CD8-positive, alpha-beta memory T cell (primary cell): Measurements from ENCODE around the gene GJD3. TPM values are rescaled to one million over a fixed set of nuclear protein-coding genes. Genes with fewer than 3 reads are reported as not detected.
A peak's percentile ranks its signal among the peaks of the same experiment; 100 is the strongest.

Experiments
- CTCF ChIA-PET: fragments of 350-600 bp; sonication (Branson Sonifier 250); formaldehyde crosslinking; loops from one replicate; lab custom pipeline; 2021; ENCODE audit warnings: antibody characterized with exemption; lab: Charles Lee
- POLR2A ChIA-PET: fragments of 350-600 bp; sonication (Branson Sonifier 250); formaldehyde crosslinking; loops from one replicate; lab custom pipeline; 2021; ENCODE audit warnings: antibody characterized with exemption; lab: Charles Lee
- DNase-seq, 5 donors: peaks; one replicate each; pipeline versions ENCODE4 v3.0.0 to v3.0.0-alpha.2; 2020 to 2022; ENCODE audit warnings: mixed read lengths in 1 of 5
- H3K27ac ChIP-seq: one replicate; pipeline ENCODE4 v1.7.0; 2013; ENCODE audit warnings: low read depth, mild to moderate bottlenecking, low read length, moderate library complexity
- H3K27me3 ChIP-seq: 2 replicates; pipeline ENCODE4 v1.7.0; 2013; ENCODE audit warnings: low read length, mild to moderate bottlenecking; ENCODE audit not compliant: insufficient read depth, poor library complexity, severe bottlenecking
- H3K36me3 ChIP-seq: 2 replicates; pipeline ENCODE4 v1.7.0; 2013; ENCODE audit warnings: mild to moderate bottlenecking, low read length, moderate library complexity; ENCODE audit not compliant: insufficient read depth
- H3K4me1 ChIP-seq: 2 replicates; pipeline ENCODE4 v1.7.0; 2013; ENCODE audit warnings: mild to moderate bottlenecking, low read length, moderate library complexity; ENCODE audit not compliant: insufficient read depth
- H3K4me3 ChIP-seq: 2 replicates; pipeline ENCODE4 v1.7.0; 2013; ENCODE audit warnings: mild to moderate bottlenecking, low read length
- H3K9me3 ChIP-seq: 2 replicates; pipeline ENCODE4 v1.7.0; 2013; ENCODE audit warnings: mild to moderate bottlenecking, low read length
- H3K27ac Mint-ChIP-seq, 8 donors: one replicate each; pipeline ENCODE4 v1.8.0; 2020 to 2021; ENCODE audit warnings: mixed read lengths in 8 of 8, mild to moderate bottlenecking in 6 of 8, inconsistent platforms in 3 of 8, moderate library complexity in 3 of 8
- H3K27me3 Mint-ChIP-seq, 2 donors: one replicate each; pipeline ENCODE4 v1.8.0; 2020 to 2021; ENCODE audit warnings: mixed read lengths in 2 of 2, mild to moderate bottlenecking in 1 of 2, moderate library complexity in 1 of 2
- H3K36me3 Mint-ChIP-seq, 3 donors: one replicate each; pipeline ENCODE4 v1.8.0; 2020 to 2021; ENCODE audit warnings: mixed read lengths in 3 of 3, inconsistent platforms in 1 of 3, mild to moderate bottlenecking in 1 of 3
- H3K4me1 Mint-ChIP-seq, 3 donors: one replicate each; pipeline ENCODE4 v1.8.0; 2020 to 2021; ENCODE audit warnings: mixed read lengths in 3 of 3, inconsistent platforms in 1 of 3, mild to moderate bottlenecking in 1 of 3
- H3K4me3 Mint-ChIP-seq, 7 donors: one replicate each; pipeline ENCODE4 v1.8.0; 2020 to 2021; ENCODE audit warnings: mixed read lengths in 7 of 7, mild to moderate bottlenecking in 6 of 7, moderate library complexity in 4 of 7, inconsistent platforms in 2 of 7
- H3K9me3 Mint-ChIP-seq, 5 donors: one replicate each; pipeline ENCODE4 v1.8.0; 2020 to 2022; ENCODE audit warnings: mixed read lengths in 5 of 5, mild to moderate bottlenecking in 3 of 5, moderate library complexity in 2 of 5, inconsistent platforms in 1 of 5
- polyA plus RNA-seq: library from polyadenylated mRNA; unstranded; fragments of 300-500 nt; fragmentation: Illumina TruSeq; gene quantifications from one replicate; pipeline ENCODE4 v1.2.3, GENCODE V29; 2021
- total RNA-seq, 2 experiments: library from RNA; stranded (reverse); gene quantifications; one replicate each; pipeline ENCODE4 v1.2.3, GENCODE V29; 2021

GJD3 gene
- total and polyA plus RNA-seq, 3 experiments from 2014 or later = 0.24 to 0.40 TPM; not detected in 1

DNA sequence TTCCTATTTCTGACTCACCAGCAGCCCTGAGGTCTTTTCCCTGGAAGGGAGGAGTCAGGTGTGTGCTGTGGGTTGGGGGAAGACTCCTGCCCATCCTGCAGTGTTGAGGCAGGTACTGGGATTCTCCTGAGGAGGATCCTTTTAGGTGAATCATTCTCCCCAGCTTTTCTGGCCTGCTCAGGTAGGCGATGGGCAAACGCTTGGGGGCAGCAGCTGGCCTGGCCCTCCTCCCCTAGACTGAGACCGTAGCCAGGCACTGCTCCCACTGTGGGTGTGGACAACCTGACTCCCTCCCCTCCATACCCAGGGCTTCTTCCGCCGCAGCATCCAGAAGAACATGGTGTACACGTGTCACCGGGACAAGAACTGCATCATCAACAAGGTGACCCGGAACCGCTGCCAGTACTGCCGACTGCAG lies 15.1 kb downstream of the GJD3 start:
- H3K4me1 ChIP-seq = peaks cover 39% of the 10 kb centered on the region
- peaks cover 51 to 65% (median 57%) of the 10 kb centered on the region in 3 donors for H3K4me1 Mint-ChIP-seq
- no peaks in the 10 kb centered on the region for H3K27me3 Mint-ChIP-seq
- peaks cover 0 to 52% (median 8%) of the 10 kb centered on the region in 3 donors for H3K36me3 Mint-ChIP-seq
- H3K27ac ChIP-seq = no peak overlapping the region
- H3K9me3 Mint-ChIP-seq = no peaks in the 10 kb centered on the region
- H3K27ac Mint-ChIP-seq = peak overlapping the region in 6 of 8 donors; percentile 55 to 88 (median 74)
- DNase-seq = no peak
- ChIA-PET POLR2A (no interaction called here), CTCF (no interaction called here)
- no peaks in the 10 kb centered on the region for H3K9me3 ChIP-seq
- H3K4me3 ChIP-seq = no peak overlapping the region
- H3K27me3 ChIP-seq = no peaks in the 10 kb centered on the region
- no peak overlapping the region for H3K4me3 Mint-ChIP-seq
- H3K36me3 ChIP-seq = peaks cover 18% of the 10 kb centered on the region

DNA sequence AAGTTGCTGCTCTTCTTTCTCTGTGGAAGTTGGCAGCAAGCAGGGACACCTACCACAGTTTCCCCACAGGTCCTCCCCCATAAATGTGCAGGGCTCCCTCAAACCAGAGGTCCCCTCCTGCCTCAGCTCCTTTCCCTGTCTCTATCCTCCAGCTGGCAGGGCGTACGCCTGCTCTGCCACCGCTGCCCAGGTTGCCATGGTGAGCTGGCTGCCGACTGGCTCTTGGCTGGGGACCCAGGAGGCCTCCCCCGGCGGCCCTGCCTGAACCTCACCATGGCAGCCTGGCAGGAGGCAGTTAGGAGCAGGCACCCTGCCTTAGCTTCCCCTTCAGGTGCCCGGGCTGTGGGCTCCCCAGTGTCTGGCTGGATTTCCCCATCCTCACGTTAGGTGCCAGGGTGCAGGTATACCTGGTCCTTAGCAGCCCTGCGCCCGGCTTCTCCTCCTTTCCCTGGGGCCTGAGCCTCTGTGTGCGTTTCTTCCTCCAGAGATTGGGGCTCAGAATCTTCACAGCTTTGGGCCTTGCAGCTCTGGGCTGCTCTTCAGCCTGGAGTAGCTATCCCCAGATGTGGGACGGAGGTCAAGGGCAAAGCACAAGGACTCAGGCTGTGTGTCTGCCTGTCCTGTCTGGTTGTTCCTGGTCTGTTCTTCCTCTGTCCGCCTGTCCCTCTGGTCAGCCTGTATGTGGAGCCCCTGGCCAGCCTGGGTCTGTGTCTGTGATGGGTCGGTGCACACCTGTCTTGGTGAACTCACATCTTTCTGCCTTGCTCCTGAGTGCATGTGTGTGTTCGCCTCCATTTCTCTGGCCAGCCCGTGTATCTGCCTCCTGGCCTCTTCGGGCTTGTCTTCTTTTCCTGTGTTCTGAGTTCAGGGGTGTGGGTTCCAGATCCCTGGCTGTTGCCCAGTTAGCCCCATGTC lies 15.7 kb downstream of the GJD3 start:
- H3K27ac ChIP-seq = no peak overlapping the region
- H3K36me3 ChIP-seq = peaks cover 18% of the 10 kb centered on the region
- Mint-ChIP-seq H3K9me3 (no peaks in the 10 kb centered on the region), H3K36me3 (peaks cover 0 to 46% (median 8%) of the 10 kb centered on the region in 3 donors), H3K27me3 (no peaks in the 10 kb centered on the region), H3K4me1 (peaks cover 58 to 69% (median 64%) of the 10 kb centered on the region in 3 donors), H3K4me3 (peak overlapping the region in 4 of 7 donors; percentile 18 to 88 (median 62)), H3K27ac (peak overlapping the region in 7 of 8 donors; percentile 32 to 97 (median 78))
- POLR2A ChIA-PET = no interaction called here
- no peak overlapping the region for H3K4me3 ChIP-seq
- no peaks in the 10 kb centered on the region for H3K9me3 ChIP-seq
- peaks cover 46% of the 10 kb centered on the region for H3K4me1 ChIP-seq
- no peak for DNase-seq
- no peaks in the 10 kb centered on the region for H3K27me3 ChIP-seq
- CTCF ChIA-PET = interaction anchor here (0.5 to 1.9 kb wide), 4 partner anchors 10 to 46 kb away, joined by 3 to 8 read pairs (median 4); no protein-coding TSS in a partner anchor

DNA sequence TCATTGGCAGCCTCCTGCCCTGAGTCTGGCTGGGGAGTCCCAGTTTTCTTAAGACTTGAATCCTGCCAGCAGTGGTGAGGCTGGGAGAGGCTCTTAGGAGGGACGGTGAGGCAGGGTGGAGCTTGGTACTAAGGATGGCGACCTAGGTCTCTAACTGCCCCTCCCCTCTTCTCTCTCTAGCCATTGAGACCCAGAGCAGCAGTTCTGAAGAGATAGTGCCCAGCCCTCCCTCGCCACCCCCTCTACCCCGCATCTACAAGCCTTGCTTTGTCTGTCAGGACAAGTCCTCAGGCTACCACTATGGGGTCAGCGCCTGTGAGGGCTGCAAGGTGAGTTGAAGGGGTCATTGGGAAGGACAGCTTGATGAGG lies 16.4 kb downstream of the GJD3 start:
- Mint-ChIP-seq H3K36me3 (peaks cover 0 to 41% (median 8%) of the 10 kb centered on the region in 3 donors), H3K27ac (peak overlapping the region; percentile 57 to 98 (median 90)), H3K27me3 (no peaks in the 10 kb centered on the region), H3K4me3 (peak overlapping the region; percentile 18 to 80 (median 69)), H3K9me3 (no peaks in the 10 kb centered on the region), H3K4me1 (peaks cover 64 to 76% (median 69%) of the 10 kb centered on the region in 3 donors)
- ChIA-PET CTCF (interaction anchor here (0.5 to 1.9 kb wide), 4 partner anchors 10 to 45 kb away, joined by 3 to 8 read pairs (median 4); no protein-coding TSS in a partner anchor), POLR2A (no interaction called here)
- no peak for DNase-seq
- no peak overlapping the region for H3K27ac ChIP-seq
- H3K27me3 ChIP-seq = no peaks in the 10 kb centered on the region
- peaks cover 53% of the 10 kb centered on the region for H3K4me1 ChIP-seq
- peaks cover 18% of the 10 kb centered on the region for H3K36me3 ChIP-seq
- no peak overlapping the region for H3K4me3 ChIP-seq
- H3K9me3 ChIP-seq = no peaks in the 10 kb centered on the region

DNA sequence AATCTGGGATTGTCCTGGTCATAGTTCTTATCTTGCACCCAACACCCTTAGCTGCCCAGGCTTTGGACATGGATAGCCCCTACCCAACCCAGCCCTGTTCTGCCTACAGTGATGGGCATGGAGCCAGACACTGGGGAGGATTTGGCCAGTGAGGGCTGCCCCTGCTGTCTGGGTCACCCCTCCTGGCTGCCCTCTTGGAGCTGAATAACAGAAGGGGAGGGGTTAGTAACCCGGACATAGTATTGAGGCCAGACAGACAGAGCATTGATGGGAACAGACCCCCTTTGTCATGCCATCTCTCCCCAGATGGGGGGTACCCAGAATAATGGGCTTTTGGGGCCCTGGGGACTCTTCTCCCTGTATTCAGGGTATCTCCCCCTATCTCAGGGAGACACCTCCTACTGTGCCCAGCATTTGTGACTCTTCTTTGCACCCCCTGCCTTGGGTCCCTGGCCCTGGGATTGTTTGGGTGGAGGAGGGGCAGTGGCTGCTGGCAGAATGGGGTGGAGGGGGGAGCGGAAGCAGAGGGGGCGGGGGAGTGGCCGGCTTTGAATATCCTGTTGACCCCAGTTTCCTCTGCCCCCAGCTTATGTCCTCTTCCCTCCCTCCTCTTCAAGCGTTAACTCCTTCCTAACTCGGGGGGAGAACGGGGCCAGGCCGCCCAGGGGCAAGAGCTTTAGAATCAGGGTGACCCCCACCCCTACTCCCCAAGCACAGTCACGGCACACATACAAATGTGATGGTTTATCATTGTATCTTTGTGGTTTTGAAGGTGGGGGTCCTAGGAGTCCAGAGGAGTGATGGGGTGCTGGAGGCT lies 17.0 kb downstream of the GJD3 start:
- no peak overlapping the region for H3K27ac ChIP-seq
- peaks cover 65 to 76% (median 67%) of the 10 kb centered on the region in 3 donors for H3K4me1 Mint-ChIP-seq
- H3K9me3 Mint-ChIP-seq = no peaks in the 10 kb centered on the region
- H3K27ac Mint-ChIP-seq = peak overlapping the region; percentile 78 to 98 (median 95)
- peaks cover 18% of the 10 kb centered on the region for H3K36me3 ChIP-seq
- H3K9me3 ChIP-seq = no peaks in the 10 kb centered on the region
- POLR2A ChIA-PET = no interaction called here
- H3K4me3 ChIP-seq = no peak overlapping the region
- H3K4me3 Mint-ChIP-seq = peak overlapping the region; percentile 37 to 80 (median 69)
- H3K27me3 Mint-ChIP-seq = no peaks in the 10 kb centered on the region
- H3K36me3 Mint-ChIP-seq = peaks cover 0 to 40% (median 7%) of the 10 kb centered on the region in 3 donors
- DNase-seq = no peak
- peaks cover 59% of the 10 kb centered on the region for H3K4me1 ChIP-seq
- CTCF ChIA-PET = interaction anchor here (1.5 to 1.9 kb wide), 2 partner anchors 38 to 45 kb away, joined by 5 to 8 read pairs; no protein-coding TSS in a partner anchor
- no peaks in the 10 kb centered on the region for H3K27me3 ChIP-seq

DNA sequence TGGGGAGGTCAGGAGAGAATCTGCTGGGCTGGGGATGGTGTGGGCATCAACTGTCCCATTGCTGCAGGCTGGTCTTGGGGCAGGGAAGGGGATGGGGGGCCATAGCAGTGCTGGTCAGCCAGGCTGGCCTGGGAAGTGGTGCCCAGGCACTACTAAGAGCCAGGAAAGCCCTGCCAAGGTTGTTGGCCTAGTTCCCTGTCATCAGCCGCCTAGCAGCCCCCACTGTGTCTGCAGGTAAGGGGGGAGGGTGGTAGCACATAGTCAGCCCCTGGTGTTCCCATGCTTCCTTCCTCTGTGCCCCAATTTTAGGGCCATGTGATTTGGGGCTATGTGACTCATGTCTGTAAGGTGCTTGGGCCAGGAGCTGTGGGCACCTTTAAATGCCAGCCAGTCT lies 17.8 kb downstream of the GJD3 start:
- peaks cover 0 to 32% (median 2%) of the 10 kb centered on the region in 3 donors for H3K36me3 Mint-ChIP-seq

DNA sequence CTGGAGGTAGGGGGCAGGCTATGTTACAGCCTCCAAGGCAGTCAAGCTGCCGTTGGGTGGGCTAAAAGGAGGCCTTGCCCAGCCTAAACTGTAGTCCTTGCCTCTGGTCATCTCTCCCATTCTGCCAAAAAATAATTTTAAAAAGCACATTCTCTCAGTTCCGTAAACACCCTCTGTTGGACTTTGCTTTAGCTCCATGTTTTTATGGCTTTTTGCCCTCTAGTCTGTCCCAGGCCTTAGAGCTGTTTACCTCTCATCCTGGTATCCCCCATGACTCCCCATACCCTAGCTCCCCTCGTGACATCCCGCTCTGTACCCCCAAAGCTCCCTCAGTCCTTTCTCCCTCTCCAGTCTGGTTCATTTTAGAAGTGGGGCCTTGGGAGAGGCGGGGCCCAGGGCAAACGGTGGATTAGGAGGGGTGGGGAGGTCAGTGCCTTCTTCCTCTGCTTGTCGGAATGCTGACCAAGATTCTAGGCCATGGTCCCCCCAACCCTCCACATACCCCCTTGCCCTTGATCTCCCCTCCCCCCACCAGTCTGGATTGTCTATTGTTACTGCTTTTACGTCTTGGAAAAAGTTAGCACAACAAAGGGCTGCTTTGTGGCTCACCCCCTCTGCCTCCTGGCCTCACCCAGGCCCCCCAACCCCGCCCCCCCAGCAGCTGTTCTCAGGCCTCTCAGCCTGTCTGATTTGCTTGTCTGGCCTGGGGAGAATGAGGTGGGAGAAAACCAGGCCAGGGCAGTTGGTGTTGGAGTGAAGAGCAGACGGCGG lies 18.4 kb downstream of the GJD3 start:
- H3K4me3 Mint-ChIP-seq = peak overlapping the region; percentile 30 to 85 (median 65)
- H3K9me3 Mint-ChIP-seq = no peaks in the 10 kb centered on the region
- no peaks in the 10 kb centered on the region for H3K9me3 ChIP-seq
- H3K27me3 Mint-ChIP-seq = no peaks in the 10 kb centered on the region
- H3K36me3 ChIP-seq = peaks cover 18% of the 10 kb centered on the region
- H3K27me3 ChIP-seq = no peaks in the 10 kb centered on the region
- H3K4me1 Mint-ChIP-seq = peaks cover 62 to 77% (median 65%) of the 10 kb centered on the region in 3 donors
- peak overlapping the region; percentile 49 for H3K4me3 ChIP-seq
- POLR2A ChIA-PET = interaction anchor here (0.9 to 1.4 kb wide), 4 partner anchors 23 to 29 kb away, joined by 3 to 4 read pairs (median 4); no protein-coding TSS in a partner anchor
- H3K36me3 Mint-ChIP-seq = peaks cover 0 to 29% (median 2%) of the 10 kb centered on the region in 3 donors
- peak overlapping the region; percentile 57 for H3K27ac ChIP-seq
- CTCF ChIA-PET = interaction anchor here (0.8 to 3.2 kb wide), 8 partner anchors 8 to 214 kb away, joined by 3 to 21 read pairs (median 3); no protein-coding TSS in a partner anchor
- H3K4me1 ChIP-seq = peaks cover 64% of the 10 kb centered on the region
- H3K27ac Mint-ChIP-seq = peak overlapping the region; percentile 84 to 98 (median 95)
- DNase-seq = no peak

More for the DNA sequence above, 17.8 kb downstream of the GJD3 start:
- Histone ChIP-seq H3K4me1 (peaks cover 64% of the 10 kb centered on the region), H3K4me3 (no peak overlapping the region), H3K27ac (peak overlapping the region; percentile 16), H3K36me3 (peaks cover 18% of the 10 kb centered on the region), H3K27me3 (no peaks in the 10 kb centered on the region), H3K9me3 (no peaks in the 10 kb centered on the region)
- H3K4me3 Mint-ChIP-seq = peak overlapping the region in 6 of 7 donors; percentile 53 to 76 (median 68)
- ChIA-PET POLR2A (interaction anchor here (1.4 kb wide), 1 partner anchor 28 kb away, joined by 4 read pairs; no protein-coding TSS in a partner anchor), CTCF (no interaction called here)
- no peaks in the 10 kb centered on the region for H3K27me3 Mint-ChIP-seq
- DNase-seq = peak in 2 of 5 donors; percentile 22 to 54
- peak overlapping the region; percentile 78 to 98 (median 95) for H3K27ac Mint-ChIP-seq
- peaks cover 61 to 76% (median 63%) of the 10 kb centered on the region in 3 donors for H3K4me1 Mint-ChIP-seq
- H3K9me3 Mint-ChIP-seq = no peaks in the 10 kb centered on the region
